GM12874 (cell line): ENCODE measurements around the gene MLN.

Experiments
- TF ChIP-seq, protein P1 (sequence below): IDR thresholded peaks from 2 replicates; pipeline ENCODE4 v1.5.1; 2011; ENCODE audit warnings: low read depth, mild to moderate bottlenecking, control low read depth, low read length, moderate library complexity; ENCODE audit not compliant: insufficient read depth

The MLN gene

DNA sequence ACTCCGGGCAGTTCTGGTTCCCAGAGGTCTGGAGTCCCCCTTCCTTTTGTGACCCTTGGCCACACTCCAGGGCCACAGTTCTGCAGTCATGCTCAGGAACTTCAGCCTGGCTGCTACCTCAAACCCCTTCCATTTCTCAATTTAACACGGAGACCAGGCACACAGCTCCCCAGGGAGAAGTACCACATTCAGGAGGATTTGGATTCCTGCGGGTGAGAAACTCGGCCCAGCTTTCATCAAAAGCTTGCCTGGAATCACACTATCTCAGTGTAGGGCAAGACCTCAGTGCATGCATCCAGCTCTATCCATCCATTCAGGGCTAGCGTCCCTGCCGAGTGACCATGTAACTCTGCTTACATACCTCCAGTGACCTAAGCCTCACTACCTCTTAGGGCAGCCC lies 40.3 kb downstream of the MLN start:
- TF ChIP-seq, protein P1, sequence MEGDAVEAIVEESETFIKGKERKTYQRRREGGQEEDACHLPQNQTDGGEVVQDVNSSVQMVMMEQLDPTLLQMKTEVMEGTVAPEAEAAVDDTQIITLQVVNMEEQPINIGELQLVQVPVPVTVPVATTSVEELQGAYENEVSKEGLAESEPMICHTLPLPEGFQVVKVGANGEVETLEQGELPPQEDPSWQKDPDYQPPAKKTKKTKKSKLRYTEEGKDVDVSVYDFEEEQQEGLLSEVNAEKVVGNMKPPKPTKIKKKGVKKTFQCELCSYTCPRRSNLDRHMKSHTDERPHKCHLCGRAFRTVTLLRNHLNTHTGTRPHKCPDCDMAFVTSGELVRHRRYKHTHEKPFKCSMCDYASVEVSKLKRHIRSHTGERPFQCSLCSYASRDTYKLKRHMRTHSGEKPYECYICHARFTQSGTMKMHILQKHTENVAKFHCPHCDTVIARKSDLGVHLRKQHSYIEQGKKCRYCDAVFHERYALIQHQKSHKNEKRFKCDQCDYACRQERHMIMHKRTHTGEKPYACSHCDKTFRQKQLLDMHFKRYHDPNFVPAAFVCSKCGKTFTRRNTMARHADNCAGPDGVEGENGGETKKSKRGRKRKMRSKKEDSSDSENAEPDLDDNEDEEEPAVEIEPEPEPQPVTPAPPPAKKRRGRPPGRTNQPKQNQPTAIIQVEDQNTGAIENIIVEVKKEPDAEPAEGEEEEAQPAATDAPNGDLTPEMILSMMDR = no peak

DNA sequence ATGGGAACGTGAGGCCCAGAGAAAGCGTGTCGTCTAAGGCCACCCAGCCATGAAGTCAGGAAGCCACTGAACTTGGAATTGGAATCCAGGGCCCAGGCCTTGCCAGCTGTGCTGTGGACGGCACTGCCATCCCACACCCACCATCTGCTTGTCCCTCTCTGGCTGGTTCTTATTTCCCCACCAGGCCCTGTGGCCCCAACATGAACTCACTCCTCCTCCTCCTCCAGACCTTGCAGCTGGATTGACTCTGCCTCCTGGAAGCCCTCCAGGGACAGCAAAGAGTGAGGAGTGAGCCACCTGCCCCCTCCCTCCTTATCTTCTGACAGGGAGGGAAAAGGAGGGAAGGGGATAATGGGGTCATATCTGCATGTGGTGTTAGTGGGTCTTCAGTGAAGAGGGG lies 41.1 kb downstream of the MLN start:
- TF ChIP-seq, protein P1 = no peak

DNA sequence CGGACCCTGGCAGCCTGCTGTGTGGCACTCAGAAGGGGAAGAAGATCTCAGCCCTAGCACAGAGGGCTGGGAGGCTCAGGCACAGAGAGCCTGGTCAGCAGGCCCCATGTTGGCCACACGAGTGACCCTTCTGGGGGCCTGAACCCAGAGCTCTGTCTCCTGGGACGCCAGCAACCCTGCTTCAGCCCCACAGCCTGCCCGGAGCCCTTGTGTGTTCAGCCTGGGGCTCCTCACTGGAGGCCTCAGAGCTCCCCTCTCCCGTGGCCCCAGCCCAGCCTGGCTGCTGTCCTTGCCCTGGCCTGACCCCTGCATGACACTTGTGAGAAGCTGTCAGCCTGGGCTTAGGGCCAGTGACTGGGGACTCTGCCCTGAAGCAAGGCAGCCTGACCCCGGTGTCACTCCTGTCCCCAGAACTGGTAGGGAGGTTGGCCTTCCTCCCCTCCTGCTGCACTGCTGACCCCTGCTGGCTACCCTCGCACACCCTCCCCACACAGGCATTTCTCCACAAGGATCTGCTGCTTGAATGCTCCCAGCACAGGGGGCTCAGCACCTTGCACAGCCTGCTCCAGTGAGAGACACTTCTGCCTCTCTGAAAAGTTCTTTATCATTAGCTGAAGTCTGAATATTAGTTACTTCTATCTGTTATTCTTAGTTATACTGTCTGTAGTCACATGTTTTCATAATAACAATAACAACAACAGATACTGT lies 41.7 kb downstream of the MLN start:
- TF ChIP-seq, protein P1 = peak; percentile 64

DNA sequence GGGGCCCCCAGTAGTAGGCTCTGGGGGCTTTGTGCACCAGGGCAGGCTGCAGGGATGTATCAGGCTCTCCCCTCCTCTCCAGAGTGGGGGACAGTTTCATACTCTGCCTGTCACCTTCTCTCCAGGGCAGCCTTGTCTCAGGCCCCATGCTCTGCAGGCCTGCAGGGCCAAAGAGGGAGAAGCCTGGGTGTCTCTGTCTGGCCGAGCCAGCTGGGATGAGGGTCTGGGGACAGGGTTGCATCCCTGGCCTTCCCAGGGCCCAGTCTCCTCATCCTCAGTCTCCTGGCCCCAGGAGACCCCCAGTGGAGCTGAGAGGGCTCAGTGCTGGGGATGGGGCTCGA lies 42.3 kb downstream of the MLN start:
- TF ChIP-seq, protein P1 = no peak

DNA sequence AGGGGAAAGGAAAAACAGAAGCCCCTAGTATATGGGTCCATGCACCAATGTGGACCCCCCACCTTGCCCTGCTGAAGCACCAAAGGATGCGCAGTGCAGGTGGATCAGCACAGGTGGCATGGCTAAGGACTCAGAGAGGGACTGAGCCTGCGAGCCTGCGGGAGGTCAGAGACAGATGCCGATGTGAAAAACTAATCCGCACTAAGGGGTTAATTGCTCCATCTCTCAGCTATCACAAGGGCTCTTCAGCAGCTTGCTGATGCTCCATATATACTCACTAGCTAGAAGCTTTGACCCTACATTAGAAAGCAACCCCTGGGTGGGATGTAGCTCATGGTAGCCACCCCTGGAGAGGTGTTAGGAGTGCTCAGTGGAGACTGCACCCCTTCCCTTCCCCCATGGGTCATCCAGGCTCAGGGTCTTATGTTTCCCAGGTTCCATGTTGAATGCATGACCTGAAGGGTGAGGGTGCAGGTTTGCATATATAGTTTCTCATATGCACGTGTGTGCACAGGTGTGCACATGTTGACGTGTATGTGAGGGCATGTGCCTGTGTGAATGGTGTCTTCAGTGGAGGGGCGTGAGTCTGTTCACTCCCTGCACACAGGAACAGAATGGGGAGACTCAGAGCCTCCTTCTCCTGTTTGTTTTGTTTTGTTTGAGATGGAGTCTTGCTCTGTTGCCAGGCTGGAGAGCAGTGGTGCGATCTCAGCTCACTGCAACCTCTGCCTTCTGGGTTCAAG lies 43.7 kb downstream of the MLN start:
- TF ChIP-seq, protein P1 = no peak

DNA sequence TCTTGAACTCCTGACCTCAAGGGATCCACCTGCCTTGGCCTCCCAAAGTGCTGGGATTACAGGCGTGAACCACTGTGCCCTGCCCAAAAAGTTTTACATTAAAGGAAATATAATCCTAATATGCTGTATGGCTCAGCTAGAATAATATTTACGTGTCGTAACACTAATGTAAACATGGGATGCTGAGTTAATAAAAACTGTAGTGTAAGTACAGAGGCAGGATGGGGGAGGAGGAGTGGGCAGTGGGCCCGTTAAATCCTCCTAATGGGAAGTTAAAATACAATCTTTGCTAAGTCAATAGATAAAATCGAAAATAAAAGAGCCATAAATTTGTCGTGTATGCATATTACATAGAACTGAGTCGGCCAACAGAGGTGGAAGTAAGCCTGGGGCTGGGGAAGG lies 45.0 kb downstream of the MLN start:
- TF ChIP-seq, protein P1 = no peak

DNA sequence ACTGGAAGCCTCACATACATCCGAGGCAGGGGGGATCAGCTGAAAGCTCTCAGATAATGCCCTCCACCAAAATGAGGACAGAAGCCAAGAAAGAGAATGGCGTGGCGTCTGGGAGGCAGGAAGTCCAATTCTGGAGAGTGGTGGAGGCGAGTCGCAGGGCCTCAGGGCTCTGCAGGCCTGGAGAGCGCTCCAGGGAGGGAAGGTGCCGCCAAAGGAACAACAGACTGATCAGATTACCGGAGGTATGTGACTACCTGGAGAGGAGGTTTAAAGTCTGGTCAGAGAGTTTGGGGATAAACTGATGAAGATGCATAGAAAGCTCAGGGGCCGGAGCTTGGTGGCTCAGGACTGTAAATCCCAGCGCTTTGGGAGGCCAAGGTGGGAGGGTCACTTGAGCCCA lies 45.9 kb downstream of the MLN start:
- TF ChIP-seq, protein P1 = no peak
